ENCODE measurements around the gene KIF2C.
A peak's percentile ranks its signal among the peaks of the same experiment; 100 is the strongest.
"Not testable (repeated sequence)": the region's sequence is repeated elsewhere in the genome, so short reads cannot be mapped to it uniquely, and the experiment has no call there.

KIF2C gene

GRCh38 chr1:44719318-44719717 is 20.3 kb upstream of the KIF2C start:
- no peak for DNase-seq (ENCODE audit: low read depth)

- no peak for DNase-seq (ENCODE audit: low read depth)
These were observed 19.4 kb upstream of the KIF2C start for GRCh38 chr1:44720281-44720680.

GRCh38 chr1:44721485-44722361 is 17.9 kb upstream of the KIF2C start:
- DNase-seq (ENCODE audit: low read depth) = peak; percentile 79

GRCh38 chr1:44723064-44723463 is 16.6 kb upstream of the KIF2C start:
- no peak for DNase-seq (ENCODE audit: low read depth)

- peak; percentile 51 for DNase-seq (ENCODE audit: low read depth)
These were observed 15.9 kb upstream of the KIF2C start for GRCh38 chr1:44723496-44724295.

GRCh38 chr1:44724296-44724954 is 15.2 kb upstream of the KIF2C start:
- no peak for DNase-seq (ENCODE audit: low read depth)

GRCh38 chr1:44724955-44725698 is 14.5 kb upstream of the KIF2C start:
- no peak for DNase-seq (ENCODE audit: low read depth)

- DNase-seq (ENCODE audit: low read depth) = peak; percentile 92
These were observed 8.7 kb upstream of the KIF2C start, which contains the start of gene RNU5D-1 for GRCh38 chr1:44730741-44731512. Gene RNU5D-1, minus strand, starts transcription at chr1:44731170.

- DNase-seq (ENCODE audit: low read depth) = no peak
These were observed 6.3 kb upstream of the KIF2C start for GRCh38 chr1:44733365-44733764.

GRCh38 chr1:44733784-44734183 is 5.9 kb upstream of the KIF2C start:
- no peak for DNase-seq (ENCODE audit: low read depth)

- no peak for DNase-seq (ENCODE audit: low read depth)
These were observed 3.6 kb upstream of the KIF2C start for GRCh38 chr1:44735992-44736391.

- DNase-seq (ENCODE audit: low read depth) = not testable (repeated sequence)
These were observed 707 bp upstream of the KIF2C start for GRCh38 chr1:44738953-44739306.

GRCh38 chr1:44740179-44740617 is 561 bp downstream of the KIF2C start:
- DNase-seq (ENCODE audit: low read depth) = no peak

GRCh38 chr1:44743211-44743610 is 3.6 kb downstream of the KIF2C start:
- no peak for DNase-seq (ENCODE audit: low read depth)

GRCh38 chr1:44747878-44748277 is 8.2 kb downstream of the KIF2C start:
- no peak for DNase-seq (ENCODE audit: low read depth)

- DNase-seq (ENCODE audit: low read depth) = no peak
These were observed 17.8 kb downstream of the KIF2C start for GRCh38 chr1:44757420-44757819.

GRCh38 chr1:44759077-44759476 is 19.4 kb downstream of the KIF2C start:
- DNase-seq (ENCODE audit: low read depth) = no peak

- no peak for DNase-seq (ENCODE audit: low read depth)
These were observed 21.2 kb downstream of the KIF2C start for GRCh38 chr1:44760876-44761275.

GRCh38 chr1:44766421-44766820 is 26.8 kb downstream of the KIF2C start:
- DNase-seq (ENCODE audit: low read depth) = not testable (repeated sequence)

GRCh38 chr1:44775078-44775929 is 35.7 kb downstream of the KIF2C start, which contains the start of gene RPS8:
Gene RPS8, plus strand, starts transcription at chr1:44775540. Its CDS starts 57 bp downstream, at chr1:44775597.
- peak; percentile 84 for DNase-seq (ENCODE audit: low read depth)
